Tibial nerve (tissue), 4 donors: ENCODE measurements around the gene COA4. TPM values are rescaled to one million over a fixed set of nuclear protein-coding genes. Genes with fewer than 3 reads are reported as not detected.

Source experiments
- DNase-seq, 2 donors: peaks; one replicate each; pipeline ENCODE4 v3.0.0-alpha.2; 2019; ENCODE audit warnings: low spot score in 2 of 2
- H3K27ac ChIP-seq, 4 donors: fragments of 200-600 bp; sonication (generic) in 3 of 4; one replicate each; pipeline ENCODE4 v1.5.1; 2017 to 2019; ENCODE audit warnings: mild to moderate bottlenecking in 1 of 4
- H3K27me3 ChIP-seq, 2 donors: fragments of 200-600 bp; sonication (generic) in 1 of 2; one replicate each; pipeline versions ENCODE4 v1.5.1 to v1.6.0; 2017 to 2019
- H3K36me3 ChIP-seq, 3 donors: fragments of 200-600 bp; sonication (generic); one replicate each; pipeline ENCODE4 v1.5.1; 2018 to 2019
- H3K4me1 ChIP-seq, 4 donors: fragments of 200-600 bp; sonication (generic) in 3 of 4; one replicate each; pipeline ENCODE4 v1.5.1; 2017 to 2019
- H3K4me3 ChIP-seq, 4 donors: fragments of 200-600 bp; sonication (generic) in 3 of 4; one replicate each; pipeline ENCODE4 v1.5.1; 2017 to 2019; ENCODE audit warnings: mild to moderate bottlenecking in 1 of 4, moderate library complexity in 1 of 4
- H3K9me3 ChIP-seq, 4 donors: fragments of 200-600 bp; sonication (generic) in 3 of 4; one replicate each; pipeline ENCODE4 v1.5.1; 2017 to 2019
- CTCF ChIP-seq, 5 experiments: fragments of 200-600 bp in 3 of 5; fragments of 450-650 bp in 2 of 5; sonication (generic) in 3 of 5; IDR thresholded peaks; one replicate each; pipeline ENCODE4 v1.5.1; 2016 to 2019; ENCODE audit warnings: antibody characterized with exemption in 5 of 5, mild to moderate bottlenecking in 3 of 5, moderate library complexity in 2 of 5
- EP300 ChIP-seq, 2 donors: sonication (generic); formaldehyde crosslinking; IDR thresholded peaks; one replicate each; pipeline ENCODE4 v1.6.1; 2017; ENCODE audit warnings: antibody characterized with exemption in 2 of 2, mild to moderate bottlenecking in 1 of 2
- POLR2A ChIP-seq, 2 donors: fragments of 450-650 bp; IDR thresholded peaks; one replicate each; pipeline ENCODE4 v1.6.1; 2017; ENCODE audit warnings: antibody characterized with exemption in 2 of 2, mild to moderate bottlenecking in 2 of 2, moderate library complexity in 2 of 2
- WGBS, 2 donors: methylation state at CpG; one replicate each; pipeline ENCODE4 v1.1.5; 2018; 5-methylcytosine and 5-hydroxymethylcytosine counted together
- total RNA-seq, 4 donors: library from RNA; depleted of rRNA; stranded (reverse); fragments of >200 nt; gene quantifications; one replicate each; pipeline ENCODE4 v1.1.0, GENCODE V29; 2016

The COA4 gene
- total RNA-seq, 4 donors from 2014 or later: 63.2 to 100 (median 69.2) TPM

GRCh38 chr11:73912026-73912425, 35.4 kb upstream of the COA4 start:
- WGBS, 2 donors: 94 to 100% methylated on average over 2 of the region's 2 CpGs
- H3K4me1 ChIP-seq: no peaks in the 10 kb centered on the region
- no peak for TF ChIP-seq CTCF (IDR thresholded peaks at IDR 0.05)
- H3K36me3 ChIP-seq: peaks cover 0 to 92% (median 15%) of the 10 kb centered on the region in 3 donors
- H3K9me3 ChIP-seq: no peaks in the 10 kb centered on the region
- no peaks in the 10 kb centered on the region for H3K27me3 ChIP-seq
- DNase-seq: no peak
- H3K4me3 ChIP-seq: no peak overlapping the region
- H3K27ac ChIP-seq: no peak overlapping the region

GRCh38 chr11:73907191-73907590, 30.5 kb upstream of the COA4 start:
- Histone ChIP-seq H3K9me3 (no peaks in the 10 kb centered on the region), H3K27ac (no peak overlapping the region), H3K27me3 (no peaks in the 10 kb centered on the region), H3K4me3 (no peak overlapping the region), H3K36me3 (peaks cover 0 to 83% (median 0%) of the 10 kb centered on the region in 3 donors), H3K4me1 (no peaks in the 10 kb centered on the region)
- TF ChIP-seq POLR2A (IDR thresholded peaks at IDR 0.05) (no peak), EP300 (IDR thresholded peaks at IDR 0.05) (no peak), CTCF (IDR thresholded peaks at IDR 0.05) (no peak)
- WGBS, 2 donors: 86 to 96% methylated on average over 4 of the region's 4 CpGs
- DNase-seq: no peak

- H3K36me3 ChIP-seq: peaks cover 0 to 75% (median 0%) of the 10 kb centered on the region in 3 donors
- TF ChIP-seq EP300 (IDR thresholded peaks at IDR 0.05): no peak
- TF ChIP-seq CTCF (IDR thresholded peaks at IDR 0.05): no peak
- TF ChIP-seq POLR2A (IDR thresholded peaks at IDR 0.05): no peak
Measured at GRCh38 chr11:73902303-73902702, 25.7 kb upstream of the COA4 start.

GRCh38 chr11:73894725-73895335, 18.2 kb upstream of the COA4 start:
- TF ChIP-seq CTCF (IDR thresholded peaks at IDR 0.05) (no peak), POLR2A (IDR thresholded peaks at IDR 0.05) (no peak), EP300 (IDR thresholded peaks at IDR 0.05) (no peak)
- peaks cover 0 to 60% (median 8%) of the 10 kb centered on the region in 3 donors for H3K36me3 ChIP-seq
- 93 to 98% methylated on average over 5 of the region's 5 CpGs for WGBS, 2 donors

More at GRCh38 chr11:73902303-73902702, 25.7 kb upstream of the COA4 start:
- 90 to 91% methylated on average over 1 of the region's 1 CpG for WGBS, 2 donors
- Histone ChIP-seq H3K4me1 (no peaks in the 10 kb centered on the region), H3K27me3 (no peaks in the 10 kb centered on the region), H3K4me3 (no peak overlapping the region), H3K9me3 (no peaks in the 10 kb centered on the region), H3K27ac (no peak overlapping the region)
- no peak for DNase-seq

GRCh38 chr11:73893041-73893440, 16.4 kb upstream of the COA4 start:
- H3K36me3 ChIP-seq: peaks cover 2 to 61% (median 8%) of the 10 kb centered on the region in 3 donors
- WGBS, 2 donors: 96% methylated on average over 3 of the region's 3 CpGs

More at GRCh38 chr11:73894725-73895335, 18.2 kb upstream of the COA4 start:
- DNase-seq: no peak
- no peaks in the 10 kb centered on the region for H3K27me3 ChIP-seq
- H3K9me3 ChIP-seq: no peaks in the 10 kb centered on the region
- no peak overlapping the region for H3K27ac ChIP-seq
- no peaks in the 10 kb centered on the region for H3K4me1 ChIP-seq
- no peak overlapping the region for H3K4me3 ChIP-seq

More at GRCh38 chr11:73893041-73893440, 16.4 kb upstream of the COA4 start:
- Histone ChIP-seq H3K4me1 (no peaks in the 10 kb centered on the region), H3K4me3 (no peak overlapping the region), H3K27me3 (no peaks in the 10 kb centered on the region), H3K9me3 (no peaks in the 10 kb centered on the region), H3K27ac (no peak overlapping the region)
- no peak for DNase-seq
- no peak for TF ChIP-seq POLR2A (IDR thresholded peaks at IDR 0.05)
- TF ChIP-seq CTCF (IDR thresholded peaks at IDR 0.05): no peak
- no peak for TF ChIP-seq EP300 (IDR thresholded peaks at IDR 0.05)
